GF-D8 (cell line): ENCODE results near the gene TCTA.
A peak's percentile ranks its signal among the peaks of the same experiment; 100 is the strongest.
"Not testable (repeated sequence)": the region's sequence is repeated elsewhere in the genome, so short reads cannot be mapped to it uniquely, and the experiment has no call there.

Experiments used
- DNase-seq: peaks from one replicate; lab custom pipeline; 2025; lab: John Stamatoyannopoulos, UW

Gene TCTA

GRCh38 chr3:49411968-49412631 lies at the start of gene TCTA, which contains the start of gene RHOA:
Gene TCTA (plus strand): TSS chr3:49412423. CDS start chr3:49412427, 4 bp downstream.
Gene RHOA (minus strand): TSS chr3:49411976. CDS start chr3:49375589, 36,387 bp downstream.
- DNase-seq: peak; percentile 99

- DNase-seq: no peak
Measured at GRCh38 chr3:49362561-49362960, 49.7 kb upstream of the TCTA start.

- no peak for DNase-seq
Measured at GRCh38 chr3:49370585-49371290, 41.5 kb upstream of the TCTA start.

GRCh38 chr3:49371946-49372345 lies 40.3 kb upstream of the TCTA start:
- no peak for DNase-seq

- DNase-seq: peak; percentile 48
Measured at GRCh38 chr3:49377483-49377882, 34.7 kb upstream of the TCTA start.

- no peak for DNase-seq
Measured at GRCh38 chr3:49378249-49378895, 33.9 kb upstream of the TCTA start.

GRCh38 chr3:49383387-49383786 lies 28.8 kb upstream of the TCTA start:
- DNase-seq: no peak

- DNase-seq: no peak
Measured at GRCh38 chr3:49385617-49386016, 26.6 kb upstream of the TCTA start.

- DNase-seq: peak; percentile 59
Measured at GRCh38 chr3:49386056-49386756, 26.0 kb upstream of the TCTA start.

GRCh38 chr3:49387721-49388120 lies 24.5 kb upstream of the TCTA start:
- DNase-seq: no peak

GRCh38 chr3:49388289-49388820 lies 23.9 kb upstream of the TCTA start:
- no peak for DNase-seq

GRCh38 chr3:49389297-49389696 lies 22.9 kb upstream of the TCTA start:
- no peak for DNase-seq

GRCh38 chr3:49391310-49391709 lies 20.9 kb upstream of the TCTA start:
- DNase-seq: not testable (repeated sequence)

GRCh38 chr3:49397470-49397869 lies 14.8 kb upstream of the TCTA start:
- no peak for DNase-seq

GRCh38 chr3:49399461-49399860 lies 12.8 kb upstream of the TCTA start:
- no peak for DNase-seq

GRCh38 chr3:49401766-49402165 lies 10.5 kb upstream of the TCTA start:
- DNase-seq: no peak

GRCh38 chr3:49403891-49404290 lies 8.3 kb upstream of the TCTA start:
- DNase-seq: no peak

- DNase-seq: not testable (repeated sequence)
Measured at GRCh38 chr3:49405570-49405969, 6.7 kb upstream of the TCTA start.

- DNase-seq: peak; percentile 11
Measured at GRCh38 chr3:49406571-49407565, 5.4 kb upstream of the TCTA start.

- no peak for DNase-seq
Measured at GRCh38 chr3:49410066-49410845, 2.0 kb upstream of the TCTA start.
